ENCODE results near the gene MZT2A. TPM values are rescaled to one million over a fixed set of nuclear protein-coding genes. Genes with fewer than 3 reads are reported as not detected.
A peak's percentile ranks its signal among the peaks of the same experiment; 100 is the strongest.
"Not testable (repeated sequence)": the region's sequence is repeated elsewhere in the genome, so short reads cannot be mapped to it uniquely, and the experiment has no call there.

MZT2A gene
- total and polyA plus RNA-seq, 4 donors, result 43.3 to 70.9 (median 52.3) TPM

DNA sequence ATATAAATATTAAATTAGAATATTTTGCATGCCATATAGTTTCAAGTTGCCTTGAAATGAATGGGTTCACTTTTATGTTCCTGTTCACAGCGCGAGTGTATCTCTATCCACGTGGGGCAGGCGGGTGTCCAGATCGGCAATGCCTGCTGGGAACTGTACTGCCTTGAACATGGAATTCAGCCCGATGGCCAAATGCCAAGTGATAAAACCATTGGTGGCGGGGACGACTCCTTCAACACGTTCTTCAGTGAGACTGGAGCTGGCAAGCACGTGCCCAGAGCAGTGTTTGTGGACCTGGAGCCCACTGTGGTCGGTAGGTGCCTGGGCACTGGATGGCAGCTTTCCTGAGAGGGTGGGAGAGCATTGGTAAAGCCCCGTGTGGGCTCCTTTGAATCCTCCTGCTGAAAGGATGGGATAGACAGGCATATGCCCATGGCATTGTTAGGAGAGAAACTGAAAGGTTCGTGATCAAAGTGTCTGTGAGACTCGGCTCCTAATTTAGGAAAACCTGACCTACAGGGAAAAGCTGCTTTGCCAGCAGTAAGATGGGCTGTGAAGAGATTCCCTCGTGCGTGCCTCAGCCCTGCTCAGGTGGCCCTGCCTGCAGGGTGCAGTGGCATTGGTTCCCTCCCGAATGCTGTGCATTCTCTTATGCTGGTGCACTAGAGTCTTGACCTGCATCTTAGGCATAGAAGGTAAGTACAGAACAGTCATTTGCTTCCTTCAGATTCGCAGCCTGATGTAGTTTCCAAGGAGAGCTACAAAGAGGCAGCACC, 13.9 kb downstream of the MZT2A start:
- H3K4me1 ChIP-seq (ENCODE audit: control insufficient read depth in 1 of 2, insufficient read depth in 2 of 2, low read length in 2 of 2); H3K36me3 ChIP-seq (ENCODE audit: control insufficient read depth in 1 of 2, insufficient read depth in 2 of 2, low read length in 1 of 2); DNase-seq; H3K4me3 ChIP-seq (ENCODE audit: low read length in 2 of 2); H3K9me3 ChIP-seq (ENCODE audit: control insufficient read depth, low read length); intact Hi-C loops (cut with DNase I); H3K27me3 ChIP-seq (ENCODE audit: control insufficient read depth in 1 of 2, insufficient read depth in 2 of 2, low read length in 1 of 2); H3K27ac ChIP-seq (ENCODE audit: low read depth in 1 of 2, low read length in 2 of 2): not testable (repeated sequence)
- peak; percentile 34 for ATAC-seq (ENCODE audit: low FRiP score)
- WGBS, 2 donors, result 75 to 88% methylated on average over 13 to 16 of the region's 18 CpGs

DNA sequence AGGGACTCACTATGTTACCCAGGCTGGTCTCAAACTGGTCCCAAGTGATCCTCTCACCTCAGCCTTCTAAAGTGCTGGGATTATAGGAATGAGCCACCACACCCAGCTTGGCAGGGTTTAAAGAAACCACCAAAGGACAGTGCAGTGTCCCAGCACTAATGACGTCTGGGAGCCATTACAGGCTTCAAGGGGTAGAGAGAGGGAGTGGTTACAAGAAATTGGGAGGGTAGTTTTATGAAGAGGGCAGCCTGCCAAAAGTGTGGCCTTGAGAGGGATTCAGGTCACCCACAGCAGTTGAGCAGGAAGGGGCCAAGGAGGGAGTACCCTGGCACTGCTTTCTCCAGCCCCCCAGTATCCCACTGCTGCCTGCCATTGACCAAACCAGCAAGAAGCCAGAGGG, 15.0 kb downstream of the MZT2A start:
- ATAC-seq (ENCODE audit: low FRiP score); DNase-seq; H3K27me3 ChIP-seq (ENCODE audit: control insufficient read depth in 1 of 2, insufficient read depth in 2 of 2, low read length in 1 of 2); H3K4me1 ChIP-seq (ENCODE audit: control insufficient read depth in 1 of 2, insufficient read depth in 2 of 2, low read length in 2 of 2); intact Hi-C loops (cut with DNase I); H3K27ac ChIP-seq (ENCODE audit: low read depth in 1 of 2, low read length in 2 of 2); H3K9me3 ChIP-seq (ENCODE audit: control insufficient read depth, low read length); H3K36me3 ChIP-seq (ENCODE audit: control insufficient read depth in 1 of 2, insufficient read depth in 2 of 2, low read length in 1 of 2); H3K4me3 ChIP-seq (ENCODE audit: low read length in 2 of 2): not testable (repeated sequence)
- WGBS, 2 donors, result 68 to 72% methylated on average over 1 of the region's 1 CpG

DNA sequence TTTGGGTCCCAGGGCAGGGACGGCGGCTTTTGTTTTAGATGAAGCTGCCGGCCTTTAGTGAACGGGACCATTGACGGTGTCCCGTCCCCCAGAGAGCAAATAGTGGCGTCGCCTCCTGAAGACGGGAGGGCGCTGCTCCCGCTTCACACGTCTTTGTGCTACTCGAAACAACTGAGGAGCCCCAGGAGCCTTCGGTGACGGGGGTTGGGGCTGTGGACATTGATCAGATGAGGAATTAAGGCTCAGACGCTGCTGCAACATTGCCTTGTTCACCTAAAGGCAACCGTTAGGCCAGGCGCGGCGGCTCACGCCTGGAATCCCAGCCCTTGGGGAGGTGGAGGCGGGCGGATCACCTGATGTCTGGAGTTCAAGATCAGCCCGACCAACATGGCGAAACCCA, 15.8 kb downstream of the MZT2A start:
- 98% methylated on average over 20 to 25 of the region's 25 CpGs for WGBS, 2 donors
- H3K27ac ChIP-seq (ENCODE audit: low read depth in 1 of 2, low read length in 2 of 2); ATAC-seq (ENCODE audit: low FRiP score); H3K4me1 ChIP-seq (ENCODE audit: control insufficient read depth in 1 of 2, insufficient read depth in 2 of 2, low read length in 2 of 2); DNase-seq; intact Hi-C loops (cut with DNase I); H3K36me3 ChIP-seq (ENCODE audit: control insufficient read depth in 1 of 2, insufficient read depth in 2 of 2, low read length in 1 of 2); H3K4me3 ChIP-seq (ENCODE audit: low read length in 2 of 2); H3K9me3 ChIP-seq (ENCODE audit: control insufficient read depth, low read length); H3K27me3 ChIP-seq (ENCODE audit: control insufficient read depth in 1 of 2, insufficient read depth in 2 of 2, low read length in 1 of 2): not testable (repeated sequence)

DNA sequence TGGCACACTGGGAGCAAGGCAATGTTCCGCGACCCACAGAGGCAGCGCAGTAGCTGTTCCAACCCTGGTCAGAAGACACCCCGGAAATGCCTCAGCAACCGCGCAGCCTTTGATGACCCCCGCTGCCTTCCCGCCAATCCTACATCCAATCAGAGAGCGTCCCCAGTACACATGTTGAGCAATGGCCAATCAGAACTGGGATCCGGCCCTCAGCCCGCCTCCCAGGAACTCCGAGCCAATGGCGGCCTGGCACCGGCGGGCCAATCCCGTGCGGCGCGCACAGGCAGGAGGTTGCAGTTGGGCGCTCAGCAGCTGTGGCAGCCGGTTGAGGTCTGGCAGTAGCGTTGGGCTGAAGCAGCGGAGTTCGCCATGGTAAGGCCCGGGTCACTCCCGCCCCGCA, 16.4 kb downstream of the MZT2A start, which contains the start of gene TUBA3D:
Gene TUBA3D, plus strand, starts transcription at position 289 of the 400 bp plus-strand sequence. Its CDS starts 81 bp downstream, at position 370.
- Histone ChIP-seq H3K4me1 (ENCODE audit: control insufficient read depth in 1 of 2, insufficient read depth in 2 of 2, low read length in 2 of 2) (no peaks in the 10 kb centered on the region), H3K4me3 (ENCODE audit: low read length in 2 of 2) (no peak within 1 kb of the TSS), H3K27me3 (ENCODE audit: control insufficient read depth in 1 of 2, insufficient read depth in 2 of 2, low read length in 1 of 2) (no peaks in the 10 kb centered on the region), H3K9me3 (ENCODE audit: control insufficient read depth, low read length) (no peaks in the 10 kb centered on the region), H3K27ac (ENCODE audit: low read depth in 1 of 2, low read length in 2 of 2) (no peak within 1 kb of the TSS), H3K36me3 (ENCODE audit: control insufficient read depth in 1 of 2, insufficient read depth in 2 of 2, low read length in 1 of 2) (no peaks in the 10 kb centered on the region)
- intact Hi-C loops (cut with DNase I), result no loop called here
- DNase-seq (no peak), ATAC-seq (ENCODE audit: low FRiP score) (no peak)
- WGBS, 2 donors, result 92 to 96% methylated on average over 22 to 27 of the region's 27 CpGs

DNA sequence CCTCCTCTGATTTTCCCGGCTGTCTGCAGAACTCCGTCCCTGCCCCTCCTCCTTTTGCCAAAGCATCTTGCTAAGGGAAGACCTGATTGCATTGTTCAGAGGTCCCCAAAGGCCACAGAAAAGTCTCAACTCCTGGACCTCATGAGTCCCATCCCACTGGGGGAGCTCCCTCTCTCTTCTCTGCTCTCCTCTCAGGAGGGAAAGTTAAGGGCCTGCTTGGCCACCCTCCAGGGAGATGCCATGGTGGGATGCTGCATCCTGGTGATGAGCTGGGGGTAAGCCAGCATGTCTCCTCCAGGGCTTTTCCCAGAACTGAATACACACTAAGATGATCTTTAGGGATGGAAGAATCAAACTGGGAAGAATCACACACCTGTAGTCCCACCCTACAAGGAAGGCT, 18.9 kb downstream of the MZT2A start:
- H3K36me3 ChIP-seq (ENCODE audit: control insufficient read depth in 1 of 2, insufficient read depth in 2 of 2, low read length in 1 of 2); H3K9me3 ChIP-seq (ENCODE audit: control insufficient read depth, low read length); H3K4me3 ChIP-seq (ENCODE audit: low read length in 2 of 2); H3K27ac ChIP-seq (ENCODE audit: low read depth in 1 of 2, low read length in 2 of 2); ATAC-seq (ENCODE audit: low FRiP score); DNase-seq; H3K4me1 ChIP-seq (ENCODE audit: control insufficient read depth in 1 of 2, insufficient read depth in 2 of 2, low read length in 2 of 2); intact Hi-C loops (cut with DNase I); H3K27me3 ChIP-seq (ENCODE audit: control insufficient read depth in 1 of 2, insufficient read depth in 2 of 2, low read length in 1 of 2): not testable (repeated sequence)
- WGBS, 2 donors, result 88 to 100% methylated on average over 1 to 2 of the region's 2 CpGs

DNA sequence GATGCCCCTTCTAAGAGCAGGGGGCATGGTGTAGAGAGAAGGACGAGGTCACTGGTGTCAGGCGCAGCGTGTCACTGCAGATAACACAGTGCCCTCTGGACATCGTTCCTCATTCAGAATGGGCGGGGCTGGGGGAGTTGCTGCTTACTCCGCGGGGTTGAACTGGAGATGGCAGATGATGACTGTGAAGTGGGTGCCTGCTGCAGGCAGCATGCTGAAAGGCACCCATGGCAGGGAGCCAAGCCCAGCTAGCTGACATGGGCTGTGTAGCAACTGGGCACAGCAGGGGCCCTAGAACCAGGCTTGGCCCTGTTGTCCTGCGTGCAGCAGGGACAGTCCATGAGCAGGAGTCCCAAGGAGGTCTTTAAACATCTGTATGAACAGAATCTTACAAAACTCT, 20.6 kb downstream of the MZT2A start:
- H3K9me3 ChIP-seq (ENCODE audit: control insufficient read depth, low read length); DNase-seq; intact Hi-C loops (cut with DNase I); H3K4me3 ChIP-seq (ENCODE audit: low read length in 2 of 2); H3K27ac ChIP-seq (ENCODE audit: low read depth in 1 of 2, low read length in 2 of 2); H3K36me3 ChIP-seq (ENCODE audit: control insufficient read depth in 1 of 2, insufficient read depth in 2 of 2, low read length in 1 of 2); H3K27me3 ChIP-seq (ENCODE audit: control insufficient read depth in 1 of 2, insufficient read depth in 2 of 2, low read length in 1 of 2); H3K4me1 ChIP-seq (ENCODE audit: control insufficient read depth in 1 of 2, insufficient read depth in 2 of 2, low read length in 2 of 2): not testable (repeated sequence)
- WGBS, 2 donors, result 82 to 93% methylated on average over 1 to 6 of the region's 8 CpGs
- peak; percentile 30 for ATAC-seq (ENCODE audit: low FRiP score)

DNA sequence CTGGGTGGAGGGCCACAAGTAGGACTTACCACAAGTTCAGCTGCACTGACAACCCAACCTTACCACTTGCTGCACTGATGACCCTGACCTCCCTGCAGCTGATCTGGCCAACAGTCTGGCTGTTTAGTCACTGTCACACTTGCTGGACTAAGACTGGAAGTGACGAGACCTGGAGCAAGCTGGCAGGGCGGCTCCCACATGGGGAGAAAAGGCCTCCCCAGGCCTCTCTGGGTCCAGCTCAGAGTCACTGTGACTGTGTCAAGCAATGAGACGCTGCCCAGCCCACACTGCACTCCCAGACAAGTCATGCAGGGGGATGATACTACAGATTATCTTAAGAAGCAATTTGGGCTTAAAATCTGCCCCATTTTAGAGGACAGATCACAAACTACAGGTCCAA, 21.3 kb downstream of the MZT2A start:
- intact Hi-C loops (cut with DNase I); H3K27me3 ChIP-seq (ENCODE audit: control insufficient read depth in 1 of 2, insufficient read depth in 2 of 2, low read length in 1 of 2); H3K36me3 ChIP-seq (ENCODE audit: control insufficient read depth in 1 of 2, insufficient read depth in 2 of 2, low read length in 1 of 2); H3K27ac ChIP-seq (ENCODE audit: low read depth in 1 of 2, low read length in 2 of 2); H3K4me3 ChIP-seq (ENCODE audit: low read length in 2 of 2); DNase-seq; H3K9me3 ChIP-seq (ENCODE audit: control insufficient read depth, low read length); H3K4me1 ChIP-seq (ENCODE audit: control insufficient read depth in 1 of 2, insufficient read depth in 2 of 2, low read length in 2 of 2); ATAC-seq (ENCODE audit: low FRiP score): not testable (repeated sequence)
- WGBS, 2 donors, result 95 to 100% methylated on average over 2 to 3 of the region's 3 CpGs

DNA sequence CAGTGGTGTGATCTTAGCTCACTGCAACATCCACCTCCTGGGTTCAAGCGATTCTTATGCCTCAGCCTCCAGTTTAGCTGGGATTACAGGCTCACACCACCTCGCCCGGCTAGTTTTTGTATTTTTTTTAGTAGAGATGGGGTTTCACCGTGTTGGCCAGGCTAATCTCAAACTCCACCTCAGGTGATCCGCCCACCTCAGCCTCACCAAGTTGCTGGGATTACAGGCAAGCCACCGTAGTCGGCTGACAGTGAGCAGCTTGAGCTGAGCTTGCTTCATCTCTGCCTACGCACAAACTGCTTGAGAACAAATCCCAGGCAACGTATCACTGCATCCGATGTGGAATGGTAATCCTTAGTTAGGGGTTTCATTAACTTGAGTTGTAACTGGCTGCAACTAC, 24.5 kb downstream of the MZT2A start:
- H3K9me3 ChIP-seq (ENCODE audit: control insufficient read depth, low read length); H3K4me3 ChIP-seq (ENCODE audit: low read length in 2 of 2); intact Hi-C loops (cut with DNase I); DNase-seq; H3K27ac ChIP-seq (ENCODE audit: low read depth in 1 of 2, low read length in 2 of 2); H3K27me3 ChIP-seq (ENCODE audit: control insufficient read depth in 1 of 2, insufficient read depth in 2 of 2, low read length in 1 of 2); ATAC-seq (ENCODE audit: low FRiP score); H3K4me1 ChIP-seq (ENCODE audit: control insufficient read depth in 1 of 2, insufficient read depth in 2 of 2, low read length in 2 of 2); H3K36me3 ChIP-seq (ENCODE audit: control insufficient read depth in 1 of 2, insufficient read depth in 2 of 2, low read length in 1 of 2): not testable (repeated sequence)
- 85 to 86% methylated on average over 10 of the region's 10 CpGs for WGBS, 2 donors

DNA sequence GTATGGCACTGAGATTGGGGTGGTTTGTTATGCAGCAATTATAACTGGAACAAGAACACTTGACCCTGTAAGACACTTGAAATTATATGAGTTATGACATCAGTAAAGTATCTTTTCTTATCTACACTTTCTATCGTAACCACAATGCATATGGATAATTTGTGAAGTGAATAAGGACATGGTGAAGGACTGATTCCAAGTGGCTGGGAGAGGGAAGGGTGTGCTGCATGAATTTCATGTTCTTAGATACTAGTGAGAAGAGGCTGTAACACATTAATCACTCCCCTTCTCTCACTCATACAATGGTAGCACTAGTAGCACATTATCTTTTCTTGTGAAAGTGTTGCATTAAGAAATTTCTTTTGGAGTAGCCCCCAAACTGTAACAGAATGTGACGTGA, 37.3 kb downstream of the MZT2A start:
- WGBS, 2 donors, result 53 to 67% methylated on average over 2 of the region's 2 CpGs
- not testable (repeated sequence) for H3K4me1 ChIP-seq (ENCODE audit: control insufficient read depth in 1 of 2, insufficient read depth in 2 of 2, low read length in 2 of 2); DNase-seq; H3K36me3 ChIP-seq (ENCODE audit: control insufficient read depth in 1 of 2, insufficient read depth in 2 of 2, low read length in 1 of 2); H3K27ac ChIP-seq (ENCODE audit: low read depth in 1 of 2, low read length in 2 of 2); H3K27me3 ChIP-seq (ENCODE audit: control insufficient read depth in 1 of 2, insufficient read depth in 2 of 2, low read length in 1 of 2); H3K4me3 ChIP-seq (ENCODE audit: low read length in 2 of 2); ATAC-seq (ENCODE audit: low FRiP score); H3K9me3 ChIP-seq (ENCODE audit: control insufficient read depth, low read length)
- intact Hi-C loops (cut with DNase I), result loop anchor here in 1 of 2 donors (10.0 kb wide), 1 partner anchor 1240 kb away; no protein-coding TSS in a partner anchor

Measured in aorta (tissue), 5 donors.